HG02623 (cell line): ENCODE measurements around the gene ATF5.

ENCODE experiments used
- ATAC-seq: cut with Tn5 transposase; IDR thresholded peaks from one replicate; pipeline ENCODE4 v1.9.1; 2021; ENCODE audit warnings: moderate library complexity; ENCODE audit not compliant: unreplicated experiment

The ATF5 gene

GRCh38 chr19:49972841-49973240, 43.8 kb downstream of the ATF5 start:
- ATAC-seq = no peak

GRCh38 chr19:49973987-49974386, 45.0 kb downstream of the ATF5 start:
- no peak for ATAC-seq

GRCh38 chr19:49975051-49975450, 46.0 kb downstream of the ATF5 start:
- ATAC-seq = no peak

DNA sequence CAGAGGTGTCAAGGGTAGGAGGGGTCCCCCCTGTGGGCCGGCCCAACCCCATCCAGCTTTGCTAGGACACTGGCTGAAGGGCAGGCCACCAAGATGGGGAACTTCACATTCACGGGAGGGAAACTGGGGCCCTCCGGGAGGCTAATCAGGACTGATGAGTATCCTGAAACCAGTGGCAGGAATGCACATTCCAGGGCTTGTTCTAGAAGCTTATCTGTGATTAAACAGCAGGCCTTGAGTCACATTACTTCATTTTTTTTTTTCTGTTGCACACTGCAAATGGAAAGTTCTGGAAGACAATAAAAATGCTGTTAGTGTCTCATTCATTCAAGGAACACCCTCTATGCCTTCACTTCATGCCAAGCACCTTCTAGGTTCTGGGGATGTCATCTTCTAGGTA, 47.5 kb downstream of the ATF5 start:
- no peak for ATAC-seq

GRCh38 chr19:49977076-49977475, 48.1 kb downstream of the ATF5 start:
- ATAC-seq = no peak

- ATAC-seq = no peak
Measured at GRCh38 chr19:49977881-49978280, 48.9 kb downstream of the ATF5 start.

GRCh38 chr19:49978324-49978723, 49.3 kb downstream of the ATF5 start:
- ATAC-seq = no peak

DNA sequence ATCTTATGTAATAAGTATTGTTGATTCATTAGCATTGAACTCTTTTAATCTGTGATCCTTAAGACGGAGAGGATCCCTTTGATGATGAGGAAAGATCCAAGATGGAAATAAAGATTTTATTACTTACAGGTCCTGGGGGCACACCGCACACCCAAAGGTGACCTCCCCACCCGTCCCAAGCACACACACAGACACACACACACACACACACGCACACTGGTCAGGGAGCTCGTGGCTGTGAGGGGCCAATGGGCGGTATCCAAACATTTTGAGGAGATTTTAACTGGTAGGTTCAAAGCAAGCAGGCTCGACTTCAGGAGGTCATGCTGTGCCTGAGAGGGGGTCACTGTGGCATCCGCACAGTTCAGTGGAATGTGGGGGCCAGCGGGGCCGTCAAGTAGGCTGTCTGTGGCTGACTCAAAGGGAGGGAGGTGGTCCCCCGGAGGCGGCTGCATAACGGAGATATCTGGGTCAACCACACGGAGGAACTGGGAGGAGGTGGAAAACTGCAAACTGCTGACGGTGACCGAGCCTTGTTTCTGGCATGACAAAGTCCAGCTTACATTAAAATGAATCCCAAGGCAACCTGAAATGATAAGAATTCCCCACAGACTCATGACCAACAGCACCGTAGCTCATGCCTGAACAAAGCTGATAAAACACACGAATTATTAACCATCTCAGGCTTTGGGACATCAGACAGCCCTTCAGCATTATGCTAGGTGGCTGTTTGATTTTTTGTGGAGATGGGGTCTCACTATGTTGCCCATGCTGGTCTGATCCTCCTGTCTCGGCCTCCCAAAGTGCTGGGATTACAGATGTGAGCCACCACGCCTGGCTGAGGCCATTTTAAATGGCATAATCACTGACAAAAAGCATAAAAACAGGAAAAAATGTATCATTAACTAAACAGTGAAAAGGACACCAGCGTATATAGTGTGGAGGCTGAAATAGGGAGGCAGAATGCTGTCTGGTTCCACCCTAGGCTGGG, 52.9 kb downstream of the ATF5 start:
- no peak for ATAC-seq
